OCI-M2 (cell line): ENCODE data around the gene MAOB.
"Not testable (repeated sequence)": the region's sequence is repeated elsewhere in the genome, so short reads cannot be mapped to it uniquely, and the experiment has no call there.

Source experiments
- DNase-seq: peaks from one replicate; lab custom pipeline; 2025; ENCODE audit not compliant: unreplicated experiment; lab: John Stamatoyannopoulos, UW

MAOB gene

DNA sequence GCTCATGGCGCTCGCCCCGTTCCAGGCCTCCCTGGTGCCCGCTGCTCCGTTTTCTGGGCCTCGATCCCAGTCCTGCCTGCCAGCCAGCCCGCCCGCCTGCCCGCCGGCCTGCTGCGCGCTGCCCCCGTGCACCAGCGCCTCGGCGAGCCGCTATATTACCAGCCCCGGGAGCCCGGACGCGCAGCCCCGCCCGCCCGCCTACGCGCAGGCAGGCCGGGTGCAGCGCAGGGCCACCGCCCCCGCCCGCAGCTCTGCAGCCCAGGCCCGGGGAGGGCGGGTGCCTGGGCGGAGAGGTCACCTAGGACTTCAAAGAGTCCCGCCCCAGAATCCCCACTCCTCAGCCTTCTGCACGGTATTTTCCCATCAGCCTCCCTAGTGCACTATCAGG is at the start of gene MAOB:
Gene MAOB (minus strand): TSS at position 157 of the 388 bp plus-strand sequence. CDS start 151 bp downstream, at position 6.
- DNase-seq: no peak

DNA sequence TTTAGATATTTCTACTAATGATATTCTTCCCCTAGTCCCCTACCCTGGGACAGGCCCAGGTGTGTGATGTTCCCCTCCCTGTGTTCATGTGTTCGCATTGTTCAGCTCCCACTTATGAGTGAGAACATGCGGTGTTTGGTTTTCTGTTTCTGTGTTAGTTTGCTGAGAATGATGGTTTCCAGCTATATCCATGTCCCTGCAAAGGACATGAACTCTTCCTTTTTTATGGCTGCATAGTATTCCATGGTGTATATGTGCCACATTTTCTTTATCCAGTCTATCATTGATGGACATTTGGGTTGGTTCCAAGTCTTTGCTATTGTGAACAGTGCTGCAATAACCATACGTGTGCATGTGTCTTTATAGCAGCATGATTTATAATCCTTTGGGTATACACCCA is 39.8 kb upstream of the MAOB start:
- not testable (repeated sequence) for DNase-seq

DNA sequence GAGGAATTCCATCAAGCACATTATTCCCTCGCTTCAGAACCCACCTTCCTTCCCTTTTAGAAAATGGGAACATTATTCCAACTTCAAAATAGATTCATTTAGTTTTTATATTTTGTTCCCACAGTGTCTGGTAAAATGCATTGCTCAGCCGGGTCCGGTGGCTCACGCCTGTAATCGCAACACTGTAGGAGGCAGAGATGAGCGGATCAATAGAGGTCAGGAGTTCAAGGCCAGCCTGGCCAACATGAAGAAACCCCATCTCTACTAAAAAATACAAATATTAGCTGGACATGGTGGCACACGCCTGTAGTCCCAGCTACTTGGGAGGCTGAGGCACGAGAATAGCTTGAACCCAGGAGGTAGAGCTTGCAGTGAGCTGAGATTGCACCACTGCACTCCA is 28.5 kb upstream of the MAOB start:
- DNase-seq: not testable (repeated sequence)

DNA sequence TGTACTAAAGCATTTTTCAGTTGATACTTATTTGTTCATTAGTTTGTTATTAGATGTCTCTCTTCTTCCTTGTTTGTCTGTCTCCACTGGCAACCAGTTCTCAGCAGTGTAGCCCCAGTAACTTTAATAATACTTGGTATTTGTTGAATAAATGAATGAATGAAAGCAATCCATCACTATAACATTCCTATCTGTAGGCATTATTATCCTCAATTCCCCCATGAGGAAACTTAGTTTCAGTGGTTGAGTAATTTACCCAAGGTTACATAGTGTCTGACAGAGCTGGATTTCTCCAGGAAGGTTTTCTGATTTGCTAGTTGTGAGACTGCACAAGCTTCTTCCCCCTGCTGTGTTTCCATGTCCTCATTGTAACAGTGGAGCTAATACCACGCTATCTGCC is 27.8 kb upstream of the MAOB start:
- DNase-seq: no peak

DNA sequence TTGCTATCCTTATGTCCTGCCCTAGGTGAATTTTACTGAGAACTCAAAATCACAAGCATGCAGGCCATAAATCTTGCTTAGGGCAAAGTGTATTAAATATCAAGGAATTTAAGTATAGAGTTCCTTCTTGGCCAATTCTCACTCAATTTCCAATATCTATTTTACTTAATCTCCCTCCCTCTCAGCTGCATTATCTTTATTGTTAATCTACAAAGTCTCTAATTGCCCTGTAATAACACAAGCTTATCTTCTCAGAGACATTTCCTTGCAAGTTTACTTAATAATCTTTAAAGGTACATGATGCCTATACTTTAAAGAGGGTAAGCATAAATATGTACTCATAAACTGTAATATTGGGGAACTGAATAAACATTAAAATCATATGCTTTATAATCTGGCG is 26.9 kb upstream of the MAOB start:
- DNase-seq: no peak

DNA sequence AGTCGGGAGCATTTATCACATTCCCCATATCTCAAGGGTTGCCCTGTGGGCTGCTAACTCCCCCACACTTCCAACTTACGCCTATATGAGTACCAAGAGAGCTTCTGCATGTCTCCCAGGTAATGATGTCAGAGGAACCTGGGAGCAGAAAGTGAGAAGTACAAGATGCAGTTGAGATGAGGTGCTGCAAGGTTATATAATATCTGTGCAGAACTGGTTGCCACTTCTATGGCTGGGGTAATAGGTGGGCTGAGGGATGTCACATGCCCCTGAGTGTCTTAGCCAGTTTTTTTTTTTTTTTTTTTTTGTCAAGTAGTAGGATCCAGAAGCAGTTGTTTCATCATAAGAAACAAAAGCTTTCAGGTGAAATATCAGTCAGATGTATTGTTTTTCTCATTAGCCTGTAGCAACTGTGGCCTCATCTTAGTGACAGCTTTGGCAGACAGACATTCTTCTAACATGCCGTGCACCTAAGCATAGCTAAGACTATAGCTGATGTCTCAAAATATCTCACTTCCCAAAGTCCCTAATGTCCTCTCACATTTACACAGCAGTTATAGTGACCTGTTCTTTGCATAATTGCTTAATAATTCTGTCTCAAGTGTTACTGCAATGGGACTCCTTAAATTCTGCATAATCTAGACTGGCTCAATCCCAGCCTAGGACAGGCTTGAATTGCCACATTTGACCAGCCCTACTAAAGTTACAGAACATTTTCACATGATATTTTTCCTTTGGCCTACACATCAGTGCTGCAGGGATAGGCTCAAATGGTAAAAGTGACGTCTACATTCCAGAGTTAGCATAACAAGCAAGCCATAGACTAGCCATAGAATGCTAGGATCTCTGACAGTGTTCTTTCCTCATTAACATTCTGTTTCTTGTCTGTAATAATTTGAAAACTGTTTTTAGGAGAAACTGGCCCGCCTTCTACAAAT is 17.9 kb upstream of the MAOB start:
- DNase-seq: no peak

DNA sequence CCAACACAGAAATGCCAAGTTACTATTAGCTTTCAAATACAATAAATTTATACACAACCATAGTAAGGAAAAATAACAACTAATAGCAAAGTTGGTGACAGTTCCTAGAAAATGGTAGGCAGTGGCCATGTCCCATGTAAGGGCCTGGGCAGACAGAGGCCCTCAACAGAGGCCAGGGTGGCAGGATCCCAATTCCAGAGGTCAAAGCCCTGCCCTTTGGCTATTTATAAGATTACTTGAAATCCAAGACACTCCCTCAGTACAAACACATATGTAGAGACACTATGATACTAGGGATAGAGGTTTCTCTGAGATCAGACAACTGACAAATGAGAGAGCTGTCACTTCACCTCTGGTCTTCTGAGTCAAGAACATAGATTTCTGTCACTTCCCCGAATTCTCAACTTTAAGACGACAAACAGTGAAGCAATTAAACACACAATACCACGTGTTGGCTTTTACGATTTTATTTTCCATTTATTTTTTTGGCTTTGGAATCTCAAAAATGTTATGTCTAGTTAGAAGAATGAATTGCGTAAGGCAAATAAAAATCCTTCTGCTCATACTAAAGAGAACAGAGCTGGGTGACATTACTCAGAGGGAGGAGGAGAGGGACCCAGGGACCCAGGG is 16.3 kb upstream of the MAOB start:
- DNase-seq: no peak

DNA sequence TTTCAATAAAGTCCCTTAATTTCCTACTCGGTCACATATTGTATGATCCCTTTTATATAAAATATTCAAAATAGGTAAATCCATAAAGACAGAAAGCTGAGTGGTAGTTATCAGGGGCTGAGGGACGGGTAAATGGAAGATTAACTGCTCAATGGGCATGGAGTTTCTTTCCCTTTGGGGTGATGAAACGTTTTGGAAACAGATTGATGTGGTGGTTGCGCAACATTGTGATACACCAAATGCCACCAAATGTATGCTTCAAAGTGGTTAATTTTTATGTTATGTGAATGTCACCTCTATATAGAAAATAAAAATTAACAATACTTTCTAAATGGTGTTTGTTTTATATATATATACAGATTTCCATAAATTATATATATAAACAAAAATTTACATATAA is 15.0 kb upstream of the MAOB start:
- DNase-seq: no peak

DNA sequence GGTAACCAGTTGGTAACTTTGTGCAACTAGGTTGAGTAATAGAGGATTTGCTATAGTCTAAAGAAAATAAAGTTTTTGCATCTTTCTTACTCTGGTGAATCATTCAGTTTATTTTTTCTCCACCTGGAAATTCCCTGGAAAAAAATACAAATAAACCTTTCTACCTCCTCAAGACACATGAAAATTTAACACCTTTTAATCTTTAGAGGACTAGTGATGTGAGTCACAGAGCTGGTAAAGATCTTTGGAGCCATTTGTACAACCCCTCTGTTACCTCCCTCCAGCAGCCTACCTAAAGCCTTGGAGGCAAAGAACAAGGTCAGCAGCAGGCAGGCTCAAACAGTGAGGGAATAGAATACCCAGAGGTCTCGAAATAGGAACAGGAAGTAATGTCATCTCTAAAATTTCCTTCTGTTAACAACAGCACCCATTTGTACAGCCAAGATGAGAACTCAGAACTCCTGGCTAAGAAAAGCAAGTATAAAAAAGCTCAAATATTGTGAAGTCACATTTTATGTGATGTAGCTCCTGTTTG is 10.2 kb upstream of the MAOB start:
- DNase-seq: no peak

DNA sequence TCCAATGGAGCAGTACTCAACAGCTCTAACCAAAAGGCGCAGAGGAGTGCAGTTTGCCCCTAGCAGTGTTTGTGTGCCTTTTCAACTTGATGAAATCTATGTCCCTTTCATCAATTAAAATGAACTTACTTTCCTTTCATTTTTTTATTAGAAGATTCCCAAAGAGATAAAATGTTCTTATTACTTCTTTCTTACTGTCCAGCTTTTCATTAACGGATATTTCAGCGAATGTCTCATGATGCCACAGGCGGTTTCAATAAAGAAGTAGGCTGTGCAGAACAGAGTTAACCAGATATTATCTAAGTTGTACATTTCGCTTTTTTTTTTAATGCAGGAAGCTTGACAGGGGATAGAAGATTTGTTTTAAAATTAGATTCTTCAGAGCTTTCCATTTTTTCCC is 3.4 kb upstream of the MAOB start:
- DNase-seq: no peak

DNA sequence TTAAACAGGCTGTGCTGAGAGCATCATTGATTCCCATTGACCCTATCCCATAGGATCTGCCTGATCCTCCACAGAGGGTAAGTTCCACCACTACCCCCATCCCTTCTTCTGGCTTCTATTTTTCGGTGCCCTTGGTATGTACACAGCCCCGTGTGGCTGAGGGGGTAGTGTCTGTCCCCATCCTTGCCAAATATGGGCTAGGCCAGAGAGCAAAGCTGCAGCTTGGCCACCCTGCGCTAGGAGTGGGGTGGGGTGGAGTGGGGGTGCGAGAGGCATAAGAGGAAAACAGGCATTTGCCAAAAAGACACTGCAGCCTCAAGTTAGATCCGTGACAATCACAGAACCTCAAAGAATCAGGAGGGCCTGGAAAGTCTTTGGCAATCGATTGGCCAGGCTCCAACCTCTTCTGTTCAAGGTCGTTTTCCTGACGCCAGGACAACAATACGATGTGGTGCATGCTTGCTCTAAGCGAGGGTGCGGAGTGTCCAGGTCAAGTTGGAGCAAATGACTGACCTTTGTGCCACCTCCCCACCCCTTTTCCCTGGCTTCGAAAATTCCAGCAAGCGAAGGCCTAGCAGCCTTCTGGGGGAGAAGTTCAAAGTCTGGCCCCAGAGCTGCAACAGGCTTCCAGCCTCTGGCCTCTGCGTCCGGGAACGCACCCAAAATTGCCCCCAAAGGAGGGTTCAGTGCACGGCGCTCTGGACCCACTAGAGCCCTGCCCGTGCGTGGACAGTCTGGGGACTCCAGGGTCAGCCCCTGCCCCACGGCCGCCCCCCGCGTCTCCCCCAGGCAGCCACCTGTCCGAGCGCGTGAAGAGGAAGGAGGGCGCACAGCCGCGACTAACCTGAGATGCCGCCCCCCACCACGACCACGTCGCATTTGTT is 598 bp downstream of the MAOB start:
- DNase-seq: no peak

DNA sequence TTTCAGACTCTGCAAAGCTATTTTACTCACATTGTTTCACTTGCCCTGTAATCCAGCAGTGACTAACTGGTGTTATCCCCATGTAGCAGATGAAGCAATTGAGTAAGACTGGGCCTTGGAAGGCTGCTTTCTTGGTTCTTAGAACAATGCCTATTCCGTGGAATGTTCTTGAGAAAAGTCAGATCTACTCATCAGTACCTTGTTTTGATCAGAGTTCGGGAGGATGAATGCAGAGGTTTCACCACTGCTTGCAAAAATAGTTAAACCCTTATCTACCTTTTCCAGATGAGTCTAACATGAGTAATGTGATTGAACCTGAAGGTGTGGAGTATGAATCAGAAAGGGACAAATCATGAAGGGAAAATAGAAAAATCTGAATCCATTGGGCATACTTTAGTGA is 1.8 kb downstream of the MAOB start:
- no peak for DNase-seq

DNA sequence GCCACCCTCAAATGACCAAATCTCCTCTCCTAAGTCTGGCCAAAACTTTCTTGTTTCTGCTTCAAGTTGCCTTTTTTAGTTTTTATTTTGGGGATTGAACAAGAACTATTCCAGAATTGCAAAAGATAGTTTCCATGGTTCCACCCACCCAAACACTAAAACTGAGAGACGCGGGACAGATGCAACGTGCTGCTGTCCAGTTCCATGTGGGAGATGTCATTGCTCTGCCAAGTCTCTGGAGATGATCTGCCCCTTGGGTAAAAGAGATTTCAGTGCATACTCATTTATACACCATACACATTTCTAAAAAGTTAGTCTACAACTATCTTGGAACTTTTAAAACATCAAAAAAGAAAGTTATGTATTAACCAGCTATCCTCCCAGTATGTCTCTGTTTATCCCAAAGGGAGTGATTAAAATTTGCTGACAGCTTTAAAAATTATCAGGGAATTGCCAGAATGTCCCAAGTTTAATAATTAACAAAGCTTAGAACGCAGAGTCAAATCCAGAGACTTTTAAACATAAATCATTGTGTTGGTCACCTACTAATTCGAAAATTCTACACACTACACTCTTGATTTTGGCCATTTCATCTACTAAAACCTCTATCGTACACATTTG is 3.2 kb downstream of the MAOB start:
- DNase-seq: no peak

DNA sequence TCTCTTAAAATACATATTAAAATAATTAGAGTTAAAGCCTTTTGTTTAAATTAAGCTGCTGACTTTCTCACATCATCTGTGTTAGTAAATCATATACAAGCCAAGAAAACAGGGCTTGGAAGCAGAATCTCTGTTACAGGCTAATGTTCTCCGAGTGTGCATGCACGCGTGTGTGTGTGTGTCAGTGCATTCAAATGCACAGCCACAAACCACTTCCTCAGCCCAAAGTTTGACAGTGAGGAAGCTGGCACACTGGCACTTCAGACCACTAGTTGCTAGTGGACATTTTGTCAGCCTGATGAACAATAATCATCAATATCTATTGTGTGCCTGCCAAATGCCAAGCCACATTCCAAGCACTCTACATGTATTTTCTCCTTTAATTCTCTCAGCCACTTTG is 5.6 kb downstream of the MAOB start:
- no peak for DNase-seq

DNA sequence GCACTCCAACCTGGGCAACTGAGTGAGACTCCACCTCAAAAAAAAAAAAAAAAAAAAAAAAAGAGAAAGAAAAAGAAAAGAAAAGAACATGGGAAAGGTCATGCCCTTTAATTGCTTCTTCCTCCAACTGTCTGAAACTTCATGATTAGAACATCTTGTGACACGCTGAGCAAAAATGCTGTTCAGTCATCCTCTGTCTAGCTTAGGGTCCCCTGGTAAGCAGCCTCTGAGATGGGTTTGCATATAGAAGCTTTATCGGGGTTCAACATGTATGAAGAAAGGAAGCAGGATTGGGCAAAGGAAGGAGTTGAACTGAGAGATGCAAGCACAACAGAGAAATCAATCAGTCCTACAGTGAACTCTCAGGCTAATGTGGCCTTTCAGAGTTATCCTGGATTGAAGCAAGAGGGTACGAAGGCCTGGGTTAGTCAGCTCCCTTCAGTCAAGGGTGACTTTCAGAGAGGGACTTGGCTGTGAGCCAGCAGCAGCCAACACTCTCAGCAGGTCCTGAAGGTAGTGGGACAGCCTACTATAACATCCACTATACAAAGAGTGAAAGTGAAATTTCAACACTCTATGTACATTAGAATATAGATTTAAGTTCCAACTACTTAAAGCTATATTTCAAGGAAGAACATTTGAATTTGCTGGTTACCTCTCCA is 11.4 kb downstream of the MAOB start:
- no peak for DNase-seq

DNA sequence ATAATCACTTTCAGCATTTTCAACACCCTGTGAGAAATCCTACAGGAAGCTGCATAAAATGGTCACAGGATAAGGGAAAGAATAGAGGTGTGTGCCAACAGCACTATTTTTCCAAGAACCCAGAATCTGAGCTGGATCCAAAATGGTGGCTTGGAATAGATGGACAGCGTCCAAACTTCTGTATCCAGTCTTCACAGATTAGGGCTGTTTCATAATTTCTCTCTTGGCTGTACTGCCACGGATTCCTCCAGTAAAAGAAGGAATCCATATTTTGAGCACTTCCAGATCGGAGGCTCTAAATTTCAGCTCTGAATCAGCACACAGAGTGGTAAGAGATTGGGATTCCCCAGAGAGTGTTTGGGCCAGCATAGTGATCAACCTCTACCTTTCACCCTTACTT is 12.2 kb downstream of the MAOB start:
- no peak for DNase-seq

DNA sequence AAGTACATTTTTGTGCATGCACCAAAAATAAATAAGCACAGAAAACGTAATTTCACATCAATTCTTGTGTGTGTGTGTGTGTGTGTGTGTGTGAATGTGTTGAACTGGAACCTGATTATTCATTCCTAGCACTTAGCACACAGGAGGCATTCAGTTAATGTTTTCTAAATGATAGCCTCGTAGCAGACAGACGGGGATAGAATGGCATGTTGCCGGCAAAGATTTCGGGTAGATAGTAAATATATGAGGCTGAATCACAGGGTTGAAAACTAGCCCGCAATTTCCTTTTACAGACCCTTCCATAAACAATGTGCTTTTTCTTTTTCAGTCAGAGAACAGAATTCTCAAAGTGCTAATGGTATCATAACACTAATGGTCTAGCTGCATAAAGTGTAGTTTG is 13.5 kb downstream of the MAOB start:
- no peak for DNase-seq

DNA sequence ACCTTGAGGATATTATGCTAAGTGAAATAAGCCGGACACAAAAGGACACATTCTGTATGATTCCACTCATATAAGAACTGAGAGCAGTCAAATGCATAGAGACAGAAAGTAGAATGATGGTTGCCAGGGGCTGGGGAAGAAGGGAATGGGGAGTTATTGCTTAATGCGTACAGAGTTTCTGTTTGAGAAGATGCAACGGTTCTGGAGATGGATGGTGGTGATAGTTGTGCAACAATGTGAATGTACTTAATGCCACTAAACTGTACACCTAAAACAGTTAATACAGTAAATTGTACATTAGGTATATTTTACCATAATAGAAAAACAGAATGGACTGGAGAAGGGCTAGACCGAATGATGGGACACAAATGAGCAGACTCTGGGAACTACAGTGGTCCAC is 15.8 kb downstream of the MAOB start:
- DNase-seq: no peak

DNA sequence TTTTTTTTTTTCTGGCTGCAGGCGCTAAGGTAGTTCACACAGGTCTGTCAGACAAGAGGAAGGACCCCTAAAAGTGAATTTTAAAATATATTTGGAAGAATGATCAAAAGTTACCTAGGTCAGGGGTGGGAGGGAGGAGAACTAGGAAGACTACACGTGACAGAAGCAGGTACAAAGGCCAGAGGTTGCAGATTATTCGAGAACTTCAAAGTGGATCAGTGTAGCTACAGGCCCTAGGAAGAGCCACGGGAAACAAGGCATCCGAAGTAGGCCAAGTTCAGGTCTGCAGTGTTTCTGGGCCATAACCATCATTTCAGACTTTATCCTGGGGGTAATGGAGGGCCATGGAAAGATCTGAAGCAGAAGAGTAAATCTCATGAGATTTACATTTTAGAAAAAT is 16.5 kb downstream of the MAOB start:
- DNase-seq: no peak

DNA sequence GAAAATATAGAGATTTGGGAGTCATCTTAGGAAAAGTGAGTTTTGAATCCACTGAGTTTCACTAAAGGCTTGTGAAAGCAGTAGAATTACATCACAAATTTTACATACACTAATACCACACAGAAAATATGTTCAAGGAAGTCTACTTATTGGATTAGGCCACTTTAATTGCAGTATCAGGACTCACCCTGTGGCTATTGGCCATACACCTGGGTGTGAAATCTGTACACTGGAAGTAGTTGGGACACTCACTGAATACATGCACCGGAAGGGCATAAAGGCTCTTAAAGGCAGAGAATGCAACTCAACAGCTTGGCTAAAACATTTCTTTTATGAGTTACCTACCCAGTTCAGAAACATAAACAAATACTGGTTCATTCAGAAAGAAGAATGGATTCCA is 19.8 kb downstream of the MAOB start:
- DNase-seq: no peak
